Measurements from ENCODE around the gene ANGPT4. TPM values are rescaled to one million over a fixed set of nuclear protein-coding genes. Genes with fewer than 3 reads are reported as not detected.

ANGPT4 gene
- total and polyA plus RNA-seq, 9 of the 15 experiments (the other 6 are each of a cell fraction or from before 2014, with no cell fraction given): not detected

GRCh38 chr20:921068-921467 is 4.9 kb upstream of the ANGPT4 start (continued):
- TF ChIP-seq NCOA6 (IDR thresholded peaks at IDR 0.05): no peak

- Histone ChIP-seq H3K9me1 (ENCODE audit: control insufficient read depth, insufficient read depth, low read length) (no peaks in the 10 kb centered on the region), H3K9ac (ENCODE audit: insufficient read depth in 1 of 2, low read depth in 2 of 2, low read length in 2 of 2) (no peak overlapping the region), H2AFZ (ENCODE audit: low read depth, low read length) (no peak overlapping the region), H3K9me3 (replicated peaks; ENCODE audit: control insufficient read depth, insufficient read depth, low read depth, low read length) (no peaks in the 10 kb centered on the region), H4K20me1 (replicated peaks; ENCODE audit: control insufficient read depth, insufficient read depth, low read length) (no peaks in the 10 kb centered on the region), H3K27me3 (ENCODE audit: control insufficient read depth in 2 of 2, insufficient read depth in 2 of 2, low read length in 2 of 2) (peaks cover 3 to 35% of the 10 kb centered on the region in 2 experiments; a peak in 3 of 5 replicates), H3K27ac (ENCODE audit: extremely low read depth, low read depth, low read length) (no peak overlapping the region), H3K4me2 (ENCODE audit: insufficient read depth, low read length) (no peak overlapping the region), H3K4me1 (replicated peaks in 1 of 2; ENCODE audit: control insufficient read depth in 2 of 2, insufficient read depth in 2 of 2, low read length in 2 of 2) (no peaks in the 10 kb centered on the region; a peak in 1 of 5 replicates), H3K4me3 (no peak overlapping the region), H3K36me3 (ENCODE audit: control insufficient read depth, insufficient read depth, low read length) (no peaks in the 10 kb centered on the region), H3K79me2 (ENCODE audit: control insufficient read depth, insufficient read depth, low read length) (no peaks in the 10 kb centered on the region)
- CTCF ChIA-PET (ENCODE audit: low intra/inter-chr PET ratio): no interaction called here
- POLR2A ChIA-PET: interaction anchor here (0.6 kb wide), 1 partner anchor 13 kb away, joined by 3 read pairs; no protein-coding TSS in a partner anchor
- in situ Hi-C loops (cut with MboI) (no loop called here), intact Hi-C loops (cut with micrococcal nuclease) (no loop called here)
- no peak for DNase-seq (ENCODE audit: extremely low read depth in 1 of 4, low spot score in 3 of 4)
- no TSS peak for BruUV-seq (replicated peaks)
- no peak for FAIRE-seq
- ATAC-seq: no peak
- 53% methylated on average over 4 of the region's 4 CpGs for WGBS (ENCODE audit: insufficient coverage, low coverage, missing lambda C conversion rate)
- TF ChIP-seq SP1 (CRISPR knock-in tag; IDR thresholded peaks at IDR 0.05) (no peak), USF2 (CRISPR knock-in tag; IDR thresholded peaks at IDR 0.05) (no peak), SREBF1 (IDR thresholded peaks at IDR 0.05; ENCODE audit: borderline replicate concordance, low read depth, low read length) (no peak), FOXO4 (CRISPR knock-in tag; IDR thresholded peaks at IDR 0.05) (no peak), ZNF639 (CRISPR knock-in tag; conservative IDR thresholded peaks at IDR 0.05 in 1 of 2, IDR thresholded peaks at IDR 0.05 in 1 of 2) (no peak), PCBP1 (IDR thresholded peaks at IDR 0.05; ENCODE audit: low read depth, low read length, poor library complexity, severe bottlenecking) (no peak), RBM17 (IDR thresholded peaks at IDR 0.05; ENCODE audit: borderline replicate concordance, low read depth, low read length) (no peak), HCFC1 (IDR thresholded peaks at IDR 0.05; ENCODE audit: low read depth, low read length) (no peak), L3MBTL2 (IDR thresholded peaks at IDR 0.05) (no peak), ATF4 (CRISPR knock-in tag; IDR thresholded peaks at IDR 0.05) (no peak), ZNF174 (CRISPR knock-in tag; IDR thresholded peaks at IDR 0.05) (no peak), HIVEP1 (CRISPR knock-in tag; IDR thresholded peaks at IDR 0.05) (no peak), ERF (CRISPR knock-in tag; IDR thresholded peaks at IDR 0.05) (no peak), ZSCAN32 (CRISPR knock-in tag; IDR thresholded peaks at IDR 0.05) (no peak), NCOA4 (IDR thresholded peaks at IDR 0.05; ENCODE audit: partially characterized antibody) (no peak), RNF2 (IDR thresholded peaks at IDR 0.05) (no peak), GTF2F1 (IDR thresholded peaks at IDR 0.05; ENCODE audit: low read depth, low read length) (no peak)
These were observed 4.2 kb upstream of the ANGPT4 start for GRCh38 chr20:920311-920710.

Data from K562 (cell line).